ENCODE measurements around the gene LRMDA. TPM values are rescaled to one million over a fixed set of nuclear protein-coding genes. Genes with fewer than 3 reads are reported as not detected.

The LRMDA gene
- total and polyA plus RNA-seq, 2 of the 4 experiments (the other 2 are of a cell fraction) = 0.07 TPM; not detected in 1

- dilution Hi-C loops (cut with HindIII; ENCODE audit: low sequenced_read_pairs, unreplicated experiment) = no loop called here
- POLR2A ChIA-PET (ENCODE audit: unreplicated experiment) = no interaction called here
- H3K79me1 ChIP-seq (ENCODE audit: low read depth in 1 of 2, low read length in 2 of 2) = no peaks in the 10 kb centered on the region
- H2AFZ ChIP-seq (replicated peaks; ENCODE audit: low read length, poor library complexity) = no peak overlapping the region
- ATAC-seq (ENCODE audit: low read depth) (peak; percentile 68), DNase-seq (peak; percentile 17)
- TF ChIP-seq BHLHE40 (IDR thresholded peaks at IDR 0.05; ENCODE audit: low read depth, low read length) = no peak
- TF ChIP-seq USF2 (IDR thresholded peaks at IDR 0.05; ENCODE audit: low read depth, low read length) = no peak
- no peak for TF ChIP-seq POLR2A (IDR thresholded peaks at IDR 0.05; ENCODE audit: low read depth, low read length)
- no peak for TF ChIP-seq RAD21 (IDR thresholded peaks at IDR 0.05; ENCODE audit: low read length)
- TF ChIP-seq RFX5 (IDR thresholded peaks at IDR 0.05; ENCODE audit: low read depth, low read length) = no peak
- TF ChIP-seq MAZ (IDR thresholded peaks at IDR 0.05; ENCODE audit: borderline replicate concordance, low read depth, low read length) = no peak
- no peak for TF ChIP-seq CHD1 (IDR thresholded peaks at IDR 0.05; ENCODE audit: low read depth, low read length)
- no peak for TF ChIP-seq MXI1 (IDR thresholded peaks at IDR 0.05; ENCODE audit: borderline replicate concordance, low read depth, low read length)
- H3K56ac ChIP-seq (ENCODE audit: extremely low read depth, insufficient read depth, low read length) = no peak overlapping the region
- no peaks in the 10 kb centered on the region for H3K9me1 ChIP-seq (ENCODE audit: insufficient read depth, low read length)
- H3K14ac ChIP-seq (replicated peaks; ENCODE audit: low read depth, low read length) = no peak overlapping the region
- H3K27ac ChIP-seq (ENCODE audit: insufficient read depth, low read length) = no peak overlapping the region
- 40 to 100% methylated on average over 1 of the region's 15 CpGs for WGBS, 2 experiments (ENCODE audit: extremely low coverage in 2 of 2, insufficient read length in 1 of 2)
- no peaks in the 10 kb centered on the region for H3K9me3 ChIP-seq (ENCODE audit: control insufficient read depth, insufficient read depth, low read length)
- no peak overlapping the region for H3K23ac ChIP-seq (ENCODE audit: low read depth, low read length)
- H2BK20ac ChIP-seq (ENCODE audit: low read depth, low read length) = no peak overlapping the region
- H2BK15ac ChIP-seq (ENCODE audit: low read depth, low read length) = no peak overlapping the region; the same call in 2 of the 3 replicates
- BruUV-seq (replicated peaks) = no TSS peak
- no peak overlapping the region for H3K4ac ChIP-seq (ENCODE audit: low read depth, low read length)
- no peak overlapping the region for H3K18ac ChIP-seq (ENCODE audit: low read depth, low read length)
- H4K91ac ChIP-seq (ENCODE audit: insufficient read depth, low read depth, low read length) = peak overlapping the region; percentile 48; the same call in 1 of the 2 replicates
- H4K8ac ChIP-seq (ENCODE audit: low read depth in 2 of 2, low read length in 2 of 2) = peak overlapping the region in 1 of 2 experiments; percentile 37; a peak in 1 of 4 replicates
- H2AK5ac ChIP-seq (ENCODE audit: low read depth, low read length) = no peak overlapping the region
- intact Hi-C loops (cut with micrococcal nuclease) = no loop called here
- no peak overlapping the region for H2BK120ac ChIP-seq (ENCODE audit: low read depth, low read length)
- H4K20me1 ChIP-seq (ENCODE audit: insufficient read depth, low read length) = no peaks in the 10 kb centered on the region
- in situ Hi-C loops (cut with MboI; ENCODE audit: low sequenced_read_pairs) = no loop called here
- H3K36me3 ChIP-seq (ENCODE audit: control insufficient read depth, insufficient read depth, low read length) = no peaks in the 10 kb centered on the region
- H3K4me2 ChIP-seq (ENCODE audit: low read depth, low read length) = no peak overlapping the region
- no peak overlapping the region for H4K5ac ChIP-seq (ENCODE audit: low read depth, low read length)
- no peak overlapping the region for H3K4me3 ChIP-seq (ENCODE audit: insufficient read depth, low read depth, low read length)
- no peak overlapping the region for H2AK9ac ChIP-seq (replicated peaks; ENCODE audit: low read depth, low read length, poor library complexity)
- H3K27me3 ChIP-seq (ENCODE audit: control insufficient read depth, insufficient read depth, low read length) = peaks cover 4% of the 10 kb centered on the region; the same call in 1 of the 2 replicates
- no peak overlapping the region for H2BK5ac ChIP-seq (ENCODE audit: low read depth, low read length, poor library complexity, severe bottlenecking)
- peaks cover 2% of the 10 kb centered on the region; the same call in 1 of the 2 replicates for H3K4me1 ChIP-seq (ENCODE audit: control insufficient read depth, insufficient read depth, low read length)
- CTCF ChIA-PET = no interaction called here
- no peak overlapping the region for H3K9ac ChIP-seq (ENCODE audit: low read depth, low read length)
These were observed 66.8 kb downstream of the LRMDA start for GRCh38 chr10:75497997-75498883.

Data from IMR-90 (cell line).